HL-60 (cell line): Measurements from ENCODE around the gene DENND1A.

Source experiments
- GABPA ChIP-seq: IDR thresholded peaks from 2 replicates; pipeline ENCODE4 v1.6.1; 2012; ENCODE audit warnings: low read depth
- POLR2AphosphoS5 ChIP-seq: IDR thresholded peaks from 2 replicates; pipeline ENCODE4 v1.6.1; 2012; ENCODE audit warnings: low read depth
- REST ChIP-seq: IDR thresholded peaks from 2 replicates; pipeline ENCODE4 v1.6.1; 2012; ENCODE audit warnings: low read depth; ENCODE audit not compliant: insufficient replicate concordance
- SPI1 ChIP-seq: IDR thresholded peaks from 2 replicates; pipeline ENCODE4 v1.6.1; 2012; ENCODE audit warnings: low read depth, mild to moderate bottlenecking, borderline replicate concordance
- TF ChIP-seq, protein P1 (sequence below): IDR thresholded peaks from one replicate; pipeline ENCODE4 v1.5.1; 2011; ENCODE audit warnings: low read length, control low read depth, inconsistent platforms; ENCODE audit not compliant: insufficient read depth

GRCh38 chr9:123597048-123597447, 332.9 kb downstream of the DENND1A start:
- TF ChIP-seq, protein P1, sequence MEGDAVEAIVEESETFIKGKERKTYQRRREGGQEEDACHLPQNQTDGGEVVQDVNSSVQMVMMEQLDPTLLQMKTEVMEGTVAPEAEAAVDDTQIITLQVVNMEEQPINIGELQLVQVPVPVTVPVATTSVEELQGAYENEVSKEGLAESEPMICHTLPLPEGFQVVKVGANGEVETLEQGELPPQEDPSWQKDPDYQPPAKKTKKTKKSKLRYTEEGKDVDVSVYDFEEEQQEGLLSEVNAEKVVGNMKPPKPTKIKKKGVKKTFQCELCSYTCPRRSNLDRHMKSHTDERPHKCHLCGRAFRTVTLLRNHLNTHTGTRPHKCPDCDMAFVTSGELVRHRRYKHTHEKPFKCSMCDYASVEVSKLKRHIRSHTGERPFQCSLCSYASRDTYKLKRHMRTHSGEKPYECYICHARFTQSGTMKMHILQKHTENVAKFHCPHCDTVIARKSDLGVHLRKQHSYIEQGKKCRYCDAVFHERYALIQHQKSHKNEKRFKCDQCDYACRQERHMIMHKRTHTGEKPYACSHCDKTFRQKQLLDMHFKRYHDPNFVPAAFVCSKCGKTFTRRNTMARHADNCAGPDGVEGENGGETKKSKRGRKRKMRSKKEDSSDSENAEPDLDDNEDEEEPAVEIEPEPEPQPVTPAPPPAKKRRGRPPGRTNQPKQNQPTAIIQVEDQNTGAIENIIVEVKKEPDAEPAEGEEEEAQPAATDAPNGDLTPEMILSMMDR = no peak
- TF ChIP-seq POLR2AphosphoS5 (no peak), SPI1 (no peak), GABPA (no peak), REST (no peak)
